ENCODE measurements around the gene LATS1. TPM values are rescaled to one million over a fixed set of nuclear protein-coding genes. Genes with fewer than 3 reads are reported as not detected.

LATS1 gene
- total RNA-seq, 1 donor from 2014 or later, result 31.5 TPM

DNA sequence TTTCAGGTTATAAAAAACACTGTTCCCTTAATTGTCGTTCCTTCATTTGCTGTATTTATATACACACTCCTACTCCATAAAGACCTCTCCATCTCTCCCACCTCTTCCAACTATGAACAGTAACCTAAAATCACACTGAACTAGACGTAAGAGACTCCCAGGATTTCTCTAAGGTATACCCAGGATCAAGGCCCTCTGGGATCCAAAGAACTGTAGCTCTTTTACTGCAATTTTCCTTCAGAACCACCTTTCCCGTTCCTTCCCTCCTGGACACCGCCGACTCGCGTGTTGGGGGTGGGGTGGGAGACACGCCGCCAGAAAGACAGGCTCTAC is 680 bp downstream of the LATS1 start:
- H3K4me1 Mint-ChIP-seq (ENCODE audit: low read depth, unreplicated experiment), result peaks cover 16% of the 10 kb centered on the region
- H3K36me3 Mint-ChIP-seq (ENCODE audit: unreplicated experiment), result no peaks in the 10 kb centered on the region
- TF ChIP-seq, protein P1, sequence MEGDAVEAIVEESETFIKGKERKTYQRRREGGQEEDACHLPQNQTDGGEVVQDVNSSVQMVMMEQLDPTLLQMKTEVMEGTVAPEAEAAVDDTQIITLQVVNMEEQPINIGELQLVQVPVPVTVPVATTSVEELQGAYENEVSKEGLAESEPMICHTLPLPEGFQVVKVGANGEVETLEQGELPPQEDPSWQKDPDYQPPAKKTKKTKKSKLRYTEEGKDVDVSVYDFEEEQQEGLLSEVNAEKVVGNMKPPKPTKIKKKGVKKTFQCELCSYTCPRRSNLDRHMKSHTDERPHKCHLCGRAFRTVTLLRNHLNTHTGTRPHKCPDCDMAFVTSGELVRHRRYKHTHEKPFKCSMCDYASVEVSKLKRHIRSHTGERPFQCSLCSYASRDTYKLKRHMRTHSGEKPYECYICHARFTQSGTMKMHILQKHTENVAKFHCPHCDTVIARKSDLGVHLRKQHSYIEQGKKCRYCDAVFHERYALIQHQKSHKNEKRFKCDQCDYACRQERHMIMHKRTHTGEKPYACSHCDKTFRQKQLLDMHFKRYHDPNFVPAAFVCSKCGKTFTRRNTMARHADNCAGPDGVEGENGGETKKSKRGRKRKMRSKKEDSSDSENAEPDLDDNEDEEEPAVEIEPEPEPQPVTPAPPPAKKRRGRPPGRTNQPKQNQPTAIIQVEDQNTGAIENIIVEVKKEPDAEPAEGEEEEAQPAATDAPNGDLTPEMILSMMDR (IDR thresholded peaks at IDR 0.05; ENCODE audit: partially characterized antibody, unreplicated experiment), result no peak
- H3K27ac Mint-ChIP-seq (ENCODE audit: unreplicated experiment), result peak overlapping the region; percentile 98
- peaks cover 4% of the 10 kb centered on the region for H3K9me3 Mint-ChIP-seq (ENCODE audit: unreplicated experiment)
- H3K4me3 Mint-ChIP-seq (ENCODE audit: unreplicated experiment), result peak overlapping the region; percentile 92
- DNase-seq, result no peak
- H3K27me3 Mint-ChIP-seq (ENCODE audit: unreplicated experiment), result peaks cover 10% of the 10 kb centered on the region

DNA sequence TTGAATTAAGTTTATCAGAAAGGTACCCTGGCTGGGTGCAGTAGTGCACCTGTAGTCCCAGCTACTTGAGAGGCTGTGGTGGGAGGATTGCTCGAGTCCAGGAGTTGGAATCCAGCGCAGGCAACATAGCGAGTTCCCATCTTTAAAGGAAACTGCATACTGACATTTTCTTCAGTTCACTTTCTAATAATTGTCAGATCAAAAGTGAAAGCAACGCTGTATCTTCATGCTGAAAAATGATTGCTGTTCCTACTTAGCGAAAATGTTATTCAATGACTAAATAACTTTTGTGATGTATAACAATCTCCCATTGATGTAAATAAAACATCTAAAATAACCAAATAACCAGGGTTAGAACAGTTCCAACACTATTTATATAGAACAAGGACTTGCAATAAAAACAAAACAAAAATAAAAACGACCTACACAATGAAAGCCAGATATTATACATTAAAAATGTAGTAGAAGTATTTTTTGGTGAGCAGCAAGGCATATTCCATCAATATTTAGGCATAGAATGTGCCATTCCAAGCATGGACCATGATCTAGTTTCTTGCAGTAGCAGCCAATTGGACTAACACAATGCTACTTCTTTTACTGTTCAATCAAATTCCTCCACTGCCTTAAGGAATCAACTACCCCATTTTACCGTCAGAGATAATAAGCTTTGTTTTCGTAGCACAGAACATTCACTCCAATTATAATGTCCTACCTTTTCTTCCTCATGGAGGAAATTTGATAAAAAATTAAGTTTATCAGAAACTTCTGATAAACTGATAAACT is 1.5 kb downstream of the LATS1 start:
- Mint-ChIP-seq H3K4me3 (ENCODE audit: unreplicated experiment) (peak overlapping the region; percentile 92), H3K4me1 (ENCODE audit: low read depth, unreplicated experiment) (peaks cover 19% of the 10 kb centered on the region), H3K36me3 (ENCODE audit: unreplicated experiment) (no peaks in the 10 kb centered on the region), H3K9me3 (ENCODE audit: unreplicated experiment) (peaks cover 4% of the 10 kb centered on the region), H3K27ac (ENCODE audit: unreplicated experiment) (peak overlapping the region; percentile 7), H3K27me3 (ENCODE audit: unreplicated experiment) (peaks cover 10% of the 10 kb centered on the region)
- TF ChIP-seq, protein P1 (IDR thresholded peaks at IDR 0.05; ENCODE audit: partially characterized antibody, unreplicated experiment), result no peak
- no peak for DNase-seq

DNA sequence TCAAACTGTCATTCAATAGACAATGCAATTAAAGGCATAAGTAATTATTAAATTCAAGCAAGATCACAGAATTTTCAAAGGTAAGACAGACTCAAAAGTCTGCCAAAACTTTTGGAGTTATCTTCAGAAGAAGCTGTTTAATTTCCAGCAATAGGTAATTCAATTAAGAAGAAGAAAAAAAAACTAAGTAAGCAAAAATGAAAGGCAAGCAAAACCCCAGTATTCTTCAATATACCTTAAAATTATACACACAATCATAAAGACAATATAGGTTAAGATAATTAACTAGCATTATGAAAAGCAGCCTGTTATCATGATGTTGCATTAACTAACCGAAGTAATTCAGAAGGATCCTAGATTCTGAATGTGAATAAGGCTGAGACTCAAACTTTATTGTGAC is 3.5 kb downstream of the LATS1 start:
- no peak overlapping the region for H3K4me3 Mint-ChIP-seq (ENCODE audit: unreplicated experiment)
- H3K27me3 Mint-ChIP-seq (ENCODE audit: unreplicated experiment), result peaks cover 9% of the 10 kb centered on the region
- no peak overlapping the region for H3K27ac Mint-ChIP-seq (ENCODE audit: unreplicated experiment)

DNA sequence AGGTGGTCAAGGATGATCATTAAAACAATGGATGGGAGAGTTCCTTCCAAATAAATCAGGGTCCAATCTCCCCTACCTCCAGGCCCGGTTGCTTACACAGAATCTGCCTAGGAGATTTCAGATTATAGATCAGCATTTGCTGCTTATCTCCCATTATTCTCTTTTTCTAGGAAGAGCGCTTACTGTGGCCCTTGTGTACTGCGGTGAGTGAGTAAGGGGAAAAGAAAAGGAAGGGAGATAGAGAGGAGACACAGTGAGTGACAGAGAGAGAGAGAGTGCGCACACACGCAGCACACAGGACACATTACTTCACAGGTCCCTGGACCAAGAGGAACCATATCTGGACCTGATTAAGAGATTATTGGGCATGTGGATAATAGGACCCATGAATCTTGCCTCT is 6.2 kb downstream of the LATS1 start:
- Mint-ChIP-seq H3K36me3 (ENCODE audit: unreplicated experiment) (no peaks in the 10 kb centered on the region), H3K27me3 (ENCODE audit: unreplicated experiment) (no peaks in the 10 kb centered on the region), H3K9me3 (ENCODE audit: unreplicated experiment) (no peaks in the 10 kb centered on the region), H3K4me3 (ENCODE audit: unreplicated experiment) (no peak overlapping the region), H3K27ac (ENCODE audit: unreplicated experiment) (no peak overlapping the region), H3K4me1 (ENCODE audit: low read depth, unreplicated experiment) (peaks cover 19% of the 10 kb centered on the region)
- no peak for DNase-seq
- TF ChIP-seq, protein P1 (IDR thresholded peaks at IDR 0.05; ENCODE audit: partially characterized antibody, unreplicated experiment), result no peak

More for the DNA sequence above, 3.5 kb downstream of the LATS1 start:
- Mint-ChIP-seq H3K9me3 (ENCODE audit: unreplicated experiment) (peaks cover 4% of the 10 kb centered on the region), H3K4me1 (ENCODE audit: low read depth, unreplicated experiment) (peaks cover 24% of the 10 kb centered on the region), H3K36me3 (ENCODE audit: unreplicated experiment) (no peaks in the 10 kb centered on the region)
- no peak for DNase-seq
- TF ChIP-seq, protein P1 (IDR thresholded peaks at IDR 0.05; ENCODE audit: partially characterized antibody, unreplicated experiment), result no peak

DNA sequence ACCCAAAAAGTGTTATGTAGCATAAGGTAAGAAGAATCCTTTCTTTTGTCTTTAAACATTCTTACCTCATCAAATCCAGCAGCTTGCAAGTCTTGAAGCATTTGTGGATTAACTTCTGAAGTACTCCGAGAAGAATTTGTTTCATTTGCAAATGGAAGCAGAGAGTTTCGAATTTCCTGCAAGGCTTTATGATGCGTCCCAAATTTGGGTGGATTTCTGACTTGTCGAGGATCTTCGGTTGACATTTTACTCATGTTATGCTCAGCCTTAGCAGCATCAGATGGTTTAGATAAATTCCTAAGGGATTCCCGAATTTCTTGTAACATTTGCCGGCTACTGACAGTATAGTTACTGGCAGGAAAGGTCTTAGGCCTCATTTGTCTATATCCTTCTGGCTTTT is 16.2 kb downstream of the LATS1 start:
- peak overlapping the region; percentile 42 for H3K4me3 Mint-ChIP-seq (ENCODE audit: unreplicated experiment)
- no peaks in the 10 kb centered on the region for H3K27me3 Mint-ChIP-seq (ENCODE audit: unreplicated experiment)

More for the DNA sequence above, 16.2 kb downstream of the LATS1 start:
- Mint-ChIP-seq H3K36me3 (ENCODE audit: unreplicated experiment) (no peaks in the 10 kb centered on the region), H3K27ac (ENCODE audit: unreplicated experiment) (no peak overlapping the region), H3K4me1 (ENCODE audit: low read depth, unreplicated experiment) (peaks cover 5% of the 10 kb centered on the region), H3K9me3 (ENCODE audit: unreplicated experiment) (no peaks in the 10 kb centered on the region)
- no peak for DNase-seq
- TF ChIP-seq, protein P1 (IDR thresholded peaks at IDR 0.05; ENCODE audit: partially characterized antibody, unreplicated experiment), result no peak

All from glutamatergic neuron (in vitro differentiated cells).